Spleen (tissue), 7 donors: ENCODE results near the gene HIVEP1.

ENCODE experiments used
- POLR2A ChIP-seq, 3 donors: fragments of 450-650 bp; IDR thresholded peaks; one replicate each; pipeline ENCODE4 v1.5.1; 2017; ENCODE audit warnings: antibody characterized with exemption in 3 of 3, mild to moderate bottlenecking in 1 of 3
- POLR2AphosphoS5 ChIP-seq, 3 donors: sonication (generic); formaldehyde crosslinking; IDR thresholded peaks; one replicate each; pipeline ENCODE4 v1.5.1; 2017; ENCODE audit warnings: antibody characterized with exemption in 3 of 3
- TF ChIP-seq, protein P1 (sequence below), 11 experiments: fragments of 200-600 bp in 7 of 11; fragments of 450-650 bp in 4 of 11; sonication (generic) in 4 of 11; IDR thresholded peaks in 8 of 11; conservative IDR thresholded peaks in 3 of 11; 1 replicate in 7 of 11; 2 replicates in 4 of 11; pipeline versions ENCODE4 v1.4.0 to v1.8.0; 2016 to 2021; ENCODE audit warnings: antibody characterized with exemption in 11 of 11, inconsistent platforms in 4 of 11, mild to moderate bottlenecking in 1 of 11
- donor health status: DM: no; HTN: no; CAD: no; lungs with moderate emphysema.
- donor health status: DM: no; HTN: no; CAD: no.
- donor health status: DM: no; HTN: no; CAD: no.

DNA sequence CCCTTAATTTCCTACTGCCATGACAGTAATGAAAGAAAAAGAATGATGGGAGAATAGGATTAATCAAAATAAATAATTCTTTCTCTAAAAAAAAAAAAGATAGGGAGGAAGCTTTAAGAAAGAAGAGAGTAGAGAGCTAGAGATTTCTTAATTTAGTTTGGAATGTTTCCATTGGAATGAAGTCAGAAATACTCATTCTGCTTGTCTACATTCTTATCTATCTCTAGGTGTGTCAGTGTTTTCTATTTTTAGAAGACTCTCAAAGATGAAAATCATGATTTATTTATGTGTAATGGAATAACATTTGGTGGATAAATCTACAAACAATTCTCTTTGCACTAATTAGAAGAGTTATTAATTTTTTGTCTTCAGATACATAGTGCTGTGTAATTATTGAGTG is 38.0 kb upstream of the HIVEP1 start:
- TF ChIP-seq, protein P1, sequence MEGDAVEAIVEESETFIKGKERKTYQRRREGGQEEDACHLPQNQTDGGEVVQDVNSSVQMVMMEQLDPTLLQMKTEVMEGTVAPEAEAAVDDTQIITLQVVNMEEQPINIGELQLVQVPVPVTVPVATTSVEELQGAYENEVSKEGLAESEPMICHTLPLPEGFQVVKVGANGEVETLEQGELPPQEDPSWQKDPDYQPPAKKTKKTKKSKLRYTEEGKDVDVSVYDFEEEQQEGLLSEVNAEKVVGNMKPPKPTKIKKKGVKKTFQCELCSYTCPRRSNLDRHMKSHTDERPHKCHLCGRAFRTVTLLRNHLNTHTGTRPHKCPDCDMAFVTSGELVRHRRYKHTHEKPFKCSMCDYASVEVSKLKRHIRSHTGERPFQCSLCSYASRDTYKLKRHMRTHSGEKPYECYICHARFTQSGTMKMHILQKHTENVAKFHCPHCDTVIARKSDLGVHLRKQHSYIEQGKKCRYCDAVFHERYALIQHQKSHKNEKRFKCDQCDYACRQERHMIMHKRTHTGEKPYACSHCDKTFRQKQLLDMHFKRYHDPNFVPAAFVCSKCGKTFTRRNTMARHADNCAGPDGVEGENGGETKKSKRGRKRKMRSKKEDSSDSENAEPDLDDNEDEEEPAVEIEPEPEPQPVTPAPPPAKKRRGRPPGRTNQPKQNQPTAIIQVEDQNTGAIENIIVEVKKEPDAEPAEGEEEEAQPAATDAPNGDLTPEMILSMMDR (IDR thresholded peaks at IDR 0.05 in 8 of 11, conservative IDR thresholded peaks at IDR 0.05 in 3 of 11), result no peak
- TF ChIP-seq POLR2A (IDR thresholded peaks at IDR 0.05) (no peak), POLR2AphosphoS5 (IDR thresholded peaks at IDR 0.05) (no peak)
